ENCODE data around the gene TRERF1. TPM values are rescaled to one million over a fixed set of nuclear protein-coding genes. Genes with fewer than 3 reads are reported as not detected.

The TRERF1 gene
- total RNA-seq, 6 experiments from 2014 or later = 0.29 to 1.2 (median 0.60) TPM

DNA sequence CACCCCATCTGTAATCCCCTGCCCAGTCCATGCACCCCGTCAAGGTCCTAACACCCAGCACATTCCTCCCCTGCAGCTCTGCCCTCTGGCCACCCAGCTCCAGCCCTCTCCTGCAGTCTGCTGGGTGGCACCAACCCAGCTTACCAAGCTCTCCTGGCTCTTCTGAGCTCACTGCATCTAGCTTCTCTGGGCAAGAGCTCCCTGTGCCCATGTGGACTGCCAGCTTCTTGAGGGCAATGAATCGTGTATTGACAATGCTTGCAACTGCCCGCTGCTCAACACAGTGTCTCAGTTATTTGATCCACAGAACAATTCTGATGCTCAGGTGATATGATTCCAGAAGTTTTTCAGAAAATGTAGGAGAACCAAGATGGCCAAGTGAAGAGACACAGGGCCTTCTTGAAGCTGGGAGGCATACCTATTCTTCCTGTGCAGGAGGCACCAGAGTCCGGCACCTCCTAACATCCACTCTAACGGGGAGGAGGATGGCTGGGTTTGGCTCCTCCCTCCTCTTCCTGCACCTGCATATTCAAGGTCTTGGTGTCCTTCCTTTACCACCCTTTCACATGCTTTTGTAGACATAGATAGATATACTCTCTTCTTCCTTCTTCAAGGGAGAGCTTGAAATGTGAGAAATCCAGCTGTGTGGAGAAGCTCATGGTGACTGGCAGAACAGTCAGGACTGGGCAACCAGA, 85.6 kb downstream of the TRERF1 start:
- no peak for ATAC-seq
- intact Hi-C loops (cut with DNase I) = no loop called here
- no peaks in the 10 kb centered on the region for H3K9me3 ChIP-seq
- WGBS (ENCODE audit: insufficient coverage, low coverage, low lambda C conversion rate, missing lambda C conversion rate) = 80% methylated on average over 5 of the region's 5 CpGs
- TF ChIP-seq, protein P1, sequence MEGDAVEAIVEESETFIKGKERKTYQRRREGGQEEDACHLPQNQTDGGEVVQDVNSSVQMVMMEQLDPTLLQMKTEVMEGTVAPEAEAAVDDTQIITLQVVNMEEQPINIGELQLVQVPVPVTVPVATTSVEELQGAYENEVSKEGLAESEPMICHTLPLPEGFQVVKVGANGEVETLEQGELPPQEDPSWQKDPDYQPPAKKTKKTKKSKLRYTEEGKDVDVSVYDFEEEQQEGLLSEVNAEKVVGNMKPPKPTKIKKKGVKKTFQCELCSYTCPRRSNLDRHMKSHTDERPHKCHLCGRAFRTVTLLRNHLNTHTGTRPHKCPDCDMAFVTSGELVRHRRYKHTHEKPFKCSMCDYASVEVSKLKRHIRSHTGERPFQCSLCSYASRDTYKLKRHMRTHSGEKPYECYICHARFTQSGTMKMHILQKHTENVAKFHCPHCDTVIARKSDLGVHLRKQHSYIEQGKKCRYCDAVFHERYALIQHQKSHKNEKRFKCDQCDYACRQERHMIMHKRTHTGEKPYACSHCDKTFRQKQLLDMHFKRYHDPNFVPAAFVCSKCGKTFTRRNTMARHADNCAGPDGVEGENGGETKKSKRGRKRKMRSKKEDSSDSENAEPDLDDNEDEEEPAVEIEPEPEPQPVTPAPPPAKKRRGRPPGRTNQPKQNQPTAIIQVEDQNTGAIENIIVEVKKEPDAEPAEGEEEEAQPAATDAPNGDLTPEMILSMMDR (IDR thresholded peaks at IDR 0.05) = no peak
- TF ChIP-seq POLR2A (IDR thresholded peaks at IDR 0.05) = no peak
- no peak overlapping the region for H3K27ac ChIP-seq
- H3K27me3 ChIP-seq = no peaks in the 10 kb centered on the region
- no peaks in the 10 kb centered on the region for H3K4me1 ChIP-seq
- no peak overlapping the region for H3K4me3 ChIP-seq
- no peak for DNase-seq
- no peaks in the 10 kb centered on the region for H3K36me3 ChIP-seq

DNA sequence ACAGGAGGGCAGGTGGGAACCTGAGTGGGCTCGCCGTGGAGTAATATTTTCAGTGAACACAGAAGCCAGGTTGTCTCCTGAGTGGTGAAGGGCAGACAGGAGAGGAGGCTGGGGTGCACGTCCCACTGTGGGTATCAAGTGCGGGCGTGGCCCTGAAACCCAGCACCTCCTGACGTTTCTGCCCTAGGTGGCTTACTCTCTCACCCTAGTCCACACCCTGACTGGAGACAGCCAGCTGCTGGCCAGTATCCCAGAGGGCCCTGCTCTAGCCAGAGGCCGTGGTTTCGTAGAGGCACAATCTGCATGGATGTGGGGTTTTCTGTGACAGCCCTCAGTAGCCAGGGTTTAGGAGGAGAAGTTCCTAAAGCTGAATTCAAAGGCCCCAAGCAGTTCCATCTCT, 86.7 kb downstream of the TRERF1 start:
- Histone ChIP-seq H3K36me3 (no peaks in the 10 kb centered on the region), H3K27ac (no peak overlapping the region), H3K27me3 (no peaks in the 10 kb centered on the region), H3K4me3 (no peak overlapping the region), H3K4me1 (no peaks in the 10 kb centered on the region), H3K9me3 (no peaks in the 10 kb centered on the region)
- TF ChIP-seq, protein P1 (IDR thresholded peaks at IDR 0.05) = no peak
- no peak for TF ChIP-seq POLR2A (IDR thresholded peaks at IDR 0.05)
- intact Hi-C loops (cut with DNase I) = no loop called here
- DNase-seq (no peak), ATAC-seq (no peak)
- no CpG with 5 or more reads among the region's 8 CpGs for WGBS (ENCODE audit: insufficient coverage, low coverage, low lambda C conversion rate, missing lambda C conversion rate)

DNA sequence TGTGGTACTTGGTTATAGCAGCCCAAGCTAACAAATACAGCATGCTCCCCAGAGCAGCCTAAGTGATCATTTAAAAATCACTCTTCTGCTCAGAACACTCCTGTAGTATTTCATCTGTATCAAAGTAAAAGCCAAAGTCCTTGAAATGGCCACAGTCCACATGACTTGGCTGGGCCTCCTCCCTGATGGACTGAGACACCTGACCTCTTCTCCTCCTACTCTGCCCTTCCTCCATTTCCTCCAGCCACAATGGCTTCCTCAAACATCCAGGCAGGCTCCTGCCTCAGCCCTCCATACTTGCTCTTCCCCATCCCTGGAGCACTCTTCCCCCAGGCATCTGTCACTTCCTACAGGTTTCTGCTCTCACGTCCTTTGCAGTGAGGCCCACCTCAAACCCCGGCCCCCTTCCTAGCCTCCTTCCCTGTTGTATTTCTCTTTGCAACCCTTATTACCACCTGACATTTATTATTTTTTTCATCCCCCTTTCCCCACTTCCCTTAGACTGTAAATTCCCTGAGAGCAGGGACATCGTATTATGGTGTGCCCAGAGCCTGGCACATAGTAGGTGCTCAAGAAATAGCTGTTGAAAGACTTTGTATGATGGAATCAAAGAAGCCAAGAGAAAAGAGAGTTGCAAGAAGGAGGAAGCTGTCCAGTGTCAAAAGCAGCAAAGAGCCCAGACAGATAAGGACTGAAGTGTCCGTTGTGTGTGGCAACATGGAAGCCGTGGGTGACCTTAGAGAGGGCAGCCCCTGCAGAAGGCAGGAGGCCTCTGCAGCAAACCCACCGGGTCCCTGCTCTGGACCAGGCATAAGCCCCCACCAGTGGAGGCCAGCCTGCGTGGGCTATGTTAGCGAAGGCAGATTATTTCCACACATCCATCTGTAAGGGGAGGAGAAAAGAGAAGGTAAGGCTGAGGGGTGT, 87.5 kb downstream of the TRERF1 start:
- Histone ChIP-seq H3K9me3 (no peaks in the 10 kb centered on the region), H3K27ac (no peak overlapping the region), H3K36me3 (no peaks in the 10 kb centered on the region), H3K4me1 (no peaks in the 10 kb centered on the region), H3K27me3 (no peaks in the 10 kb centered on the region), H3K4me3 (no peak overlapping the region)
- DNase-seq (no peak), ATAC-seq (peak in 1 of 4 donors; percentile 22)
- intact Hi-C loops (cut with DNase I) = no loop called here
- WGBS (ENCODE audit: insufficient coverage, low coverage, low lambda C conversion rate, missing lambda C conversion rate) = 63% methylated on average over 7 of the region's 8 CpGs
- TF ChIP-seq, protein P1 (IDR thresholded peaks at IDR 0.05) = no peak
- no peak for TF ChIP-seq POLR2A (IDR thresholded peaks at IDR 0.05)

DNA sequence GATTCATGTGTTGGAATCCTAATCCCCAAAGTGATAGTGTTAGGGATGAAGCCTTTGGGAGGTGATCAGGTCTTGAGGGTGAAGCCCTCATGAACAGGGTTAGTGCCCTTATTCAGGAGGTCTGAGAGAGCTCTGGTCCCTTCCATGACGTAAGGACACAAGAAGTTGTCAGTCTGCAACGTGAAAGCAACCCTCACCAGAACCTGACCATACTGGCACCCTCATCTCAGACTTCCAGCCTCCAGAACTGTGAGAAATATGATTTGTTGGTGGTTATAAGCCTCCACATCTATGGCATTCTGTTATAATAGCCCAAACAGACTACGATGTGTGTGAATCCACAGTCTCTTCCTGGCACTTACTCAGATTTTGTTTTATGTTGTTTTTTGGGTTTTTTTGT, 90.7 kb downstream of the TRERF1 start:
- Histone ChIP-seq H3K36me3 (no peaks in the 10 kb centered on the region), H3K4me1 (no peaks in the 10 kb centered on the region), H3K27me3 (no peaks in the 10 kb centered on the region), H3K9me3 (no peaks in the 10 kb centered on the region), H3K4me3 (no peak overlapping the region), H3K27ac (no peak overlapping the region)
- ATAC-seq (no peak), DNase-seq (no peak)
- TF ChIP-seq POLR2A (IDR thresholded peaks at IDR 0.05) = no peak
- TF ChIP-seq, protein P1 (IDR thresholded peaks at IDR 0.05) = no peak
- intact Hi-C loops (cut with DNase I) = no loop called here
- 77% methylated on average over 3 of the region's 3 CpGs for WGBS (ENCODE audit: insufficient coverage, low coverage, low lambda C conversion rate, missing lambda C conversion rate)
